Pancreas (tissue), 10 donors: ENCODE data around the gene HMGB1. TPM values are rescaled to one million over a fixed set of nuclear protein-coding genes. Genes with fewer than 3 reads are reported as not detected.

ENCODE experiments used
- ATAC-seq, 4 donors: fragments of 200-7000 bp; cut with Tn5 transposase; one replicate each; pipeline versions ENCODE4 v1.8.0 to v1.9.1; 2020; ENCODE audit warnings: mild to moderate bottlenecking in 4 of 4, moderate library complexity in 4 of 4
- DNase-seq, 6 donors: peaks; one replicate each; pipeline ENCODE4 v3.0.0-alpha.2; 2020
- FAIRE-seq: peaks from 2 replicates; lab custom pipeline; 2012; peaks lifted over from hg19 to GRCh38; lab: Jason Lieb, UNC
- H3K27ac ChIP-seq, 4 donors: fragments of 200-600 bp; sonication (generic); 1 replicate in 3 of 4; 2 replicates in 1 of 4; pipeline versions ENCODE4 v1.5.0 to v1.8.0; 2020
- H3K27me3 ChIP-seq, 4 donors: fragments of 200-600 bp; one replicate each; pipeline ENCODE4 v1.8.0; 2021
- H3K36me3 ChIP-seq, 3 donors: fragments of 200-600 bp; sonication (generic) in 1 of 3; one replicate each; pipeline versions ENCODE4 v1.5.0 to v1.8.0; 2020 to 2021
- H3K4me1 ChIP-seq, 3 donors: fragments of 200-600 bp; one replicate each; pipeline ENCODE4 v1.8.0; 2021
- H3K4me3 ChIP-seq, 4 donors: fragments of 200-600 bp; sonication (generic) in 2 of 4; one replicate each; pipeline versions ENCODE4 v1.5.0 to v1.8.0; 2020 to 2021
- H3K9me3 ChIP-seq, 4 donors: fragments of 200-600 bp; one replicate each; pipeline ENCODE4 v1.8.0; 2021
- WGBS, 2 donors: extraction: QIAGEN DNeasy Blood & Tissue Kit; methylation state at CpG; one replicate each; pipeline ENCODE4 v1.1.7; 2013; 5-methylcytosine and 5-hydroxymethylcytosine counted together
- intact Hi-C, 3 donors: fragments of 100-400 bp; cut with DNase I; formaldehyde crosslinking; loops; one replicate each; pipeline versions ENCODE4 v1.11.1 to v1.14.2; 2022
- polyA plus RNA-seq, 2 donors: library from polyadenylated mRNA; stranded (reverse); fragments of 200-250 nt; gene quantifications; one replicate each; pipeline ENCODE4 v1.2.3, GENCODE V29; 2013
- total RNA-seq, 6 donors: library from RNA; stranded (reverse); fragmentation: NEBNext Ultra II Directional in 4 of 6; extraction: Animal tissue kit (Norgen Biotek cat#: 25700) in 4 of 6; gene quantifications; one replicate each; pipeline versions ENCODE4 v1.2.1 to v1.2.4, GENCODE V29; 2021 to 2023
- TF ChIP-seq, protein P1 (sequence below), 4 donors: fragments of 200-600 bp; sonication (generic) in 3 of 4; IDR thresholded peaks; one replicate each; pipeline versions ENCODE4 v1.5.0 to v1.8.0; 2021; ENCODE audit warnings: antibody characterized with exemption in 4 of 4
- donor health status: healthy with polysubstance abuse.
- donor health status: DM: no; HTN: no; CAD: no; lungs with moderate emphysema.
- donor health status: DM: no; HTN: no; CAD: no.
- donor health status: control.
- donor health status: control.
- donor health status: Bipolar disorder and iron deficiency.
- donor health status: DM: yes; HTN: yes; CAD: no.
- donor health status: DM: no; HTN: no; CAD: no.
- donor health status: DM: no; HTN: no; CAD: no.
- donor health status: DM: yes; HTN: yes; CAD: no.

HMGB1 gene
- total and polyA plus RNA-seq, 8 donors, result 53.5 to 196 (median 97.5) TPM

DNA sequence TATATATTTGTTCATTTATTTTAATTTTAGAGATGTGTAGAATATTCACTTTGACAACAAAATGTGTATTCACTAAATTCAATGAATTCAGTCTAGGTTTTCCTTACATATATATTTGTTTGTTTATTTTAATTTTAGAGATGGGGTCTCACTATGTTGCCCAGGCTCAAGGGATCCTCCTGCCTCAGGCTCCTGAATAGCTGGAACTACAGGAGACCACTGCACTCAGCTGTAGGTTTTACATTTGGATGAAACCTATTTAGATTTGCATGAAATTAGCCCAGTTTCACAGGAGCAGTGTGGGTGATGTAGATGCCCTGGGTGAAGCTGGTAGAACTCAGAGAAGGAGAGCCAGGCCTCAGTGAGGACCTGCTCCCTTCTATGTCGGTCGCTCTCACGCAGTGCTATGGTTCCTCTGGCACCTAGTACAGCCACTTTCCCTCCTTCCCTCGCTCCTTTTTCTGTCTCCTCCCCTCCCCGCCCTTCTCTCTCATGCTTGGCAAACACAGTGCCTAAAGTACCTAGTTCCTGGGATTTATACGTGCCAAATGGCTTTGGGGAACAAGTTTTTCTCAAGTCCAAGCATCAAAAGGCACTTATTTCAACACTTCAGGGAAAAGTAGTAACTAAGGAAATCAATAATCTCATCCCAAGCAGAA, 14.7 kb upstream of the HMGB1 start:
- DNase-seq (peak in 2 of 6 donors; percentile 26 to 50), ATAC-seq (peak; percentile 84 to 90 (median 84))
- intact Hi-C loops, result no loop called here

DNA sequence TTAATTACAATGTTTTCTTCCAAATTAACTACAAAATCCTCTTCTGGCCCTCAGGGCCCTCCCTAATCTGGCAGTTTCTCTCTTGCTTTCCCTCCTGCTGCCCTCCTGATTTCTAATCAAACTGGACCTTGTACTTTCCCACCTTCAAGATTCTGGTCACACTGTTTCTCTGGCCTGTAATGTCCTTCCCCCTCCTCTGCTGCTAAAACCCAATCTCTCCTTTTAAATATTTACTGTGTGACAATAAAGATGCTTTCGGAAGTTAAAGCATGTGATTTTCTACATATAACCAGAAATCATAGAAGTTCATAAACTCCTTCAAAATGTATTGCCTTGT, 14.1 kb upstream of the HMGB1 start:
- WGBS, 2 donors, result 43 to 45% methylated on average over 1 of the region's 1 CpG
- peaks cover 6 to 10% (median 8%) of the 10 kb centered on the region in 3 donors for H3K4me1 ChIP-seq
- FAIRE-seq, result no peak
- peak overlapping the region in 1 of 4 donors; percentile 47 for H3K27ac ChIP-seq
- H3K27me3 ChIP-seq, result no peaks in the 10 kb centered on the region
- TF ChIP-seq, protein P1, sequence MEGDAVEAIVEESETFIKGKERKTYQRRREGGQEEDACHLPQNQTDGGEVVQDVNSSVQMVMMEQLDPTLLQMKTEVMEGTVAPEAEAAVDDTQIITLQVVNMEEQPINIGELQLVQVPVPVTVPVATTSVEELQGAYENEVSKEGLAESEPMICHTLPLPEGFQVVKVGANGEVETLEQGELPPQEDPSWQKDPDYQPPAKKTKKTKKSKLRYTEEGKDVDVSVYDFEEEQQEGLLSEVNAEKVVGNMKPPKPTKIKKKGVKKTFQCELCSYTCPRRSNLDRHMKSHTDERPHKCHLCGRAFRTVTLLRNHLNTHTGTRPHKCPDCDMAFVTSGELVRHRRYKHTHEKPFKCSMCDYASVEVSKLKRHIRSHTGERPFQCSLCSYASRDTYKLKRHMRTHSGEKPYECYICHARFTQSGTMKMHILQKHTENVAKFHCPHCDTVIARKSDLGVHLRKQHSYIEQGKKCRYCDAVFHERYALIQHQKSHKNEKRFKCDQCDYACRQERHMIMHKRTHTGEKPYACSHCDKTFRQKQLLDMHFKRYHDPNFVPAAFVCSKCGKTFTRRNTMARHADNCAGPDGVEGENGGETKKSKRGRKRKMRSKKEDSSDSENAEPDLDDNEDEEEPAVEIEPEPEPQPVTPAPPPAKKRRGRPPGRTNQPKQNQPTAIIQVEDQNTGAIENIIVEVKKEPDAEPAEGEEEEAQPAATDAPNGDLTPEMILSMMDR (IDR thresholded peaks at IDR 0.05), result no peak
- no peak for DNase-seq
- peak; percentile 29 to 79 (median 58) for ATAC-seq
- H3K9me3 ChIP-seq, result no peaks in the 10 kb centered on the region
- intact Hi-C loops, result no loop called here
- H3K36me3 ChIP-seq, result no peaks in the 10 kb centered on the region
- no peak overlapping the region for H3K4me3 ChIP-seq

More for the DNA sequence above, 14.7 kb upstream of the HMGB1 start:
- Histone ChIP-seq H3K4me1 (peaks cover 6 to 10% (median 8%) of the 10 kb centered on the region in 3 donors), H3K9me3 (no peaks in the 10 kb centered on the region), H3K27ac (peak overlapping the region in 2 of 4 donors; percentile 47 to 66), H3K36me3 (no peaks in the 10 kb centered on the region), H3K27me3 (no peaks in the 10 kb centered on the region), H3K4me3 (no peak overlapping the region)
- TF ChIP-seq, protein P1 (IDR thresholded peaks at IDR 0.05), result no peak
- WGBS, 2 donors, result 29 to 43% methylated on average over 6 of the region's 6 CpGs
- no peak for FAIRE-seq

DNA sequence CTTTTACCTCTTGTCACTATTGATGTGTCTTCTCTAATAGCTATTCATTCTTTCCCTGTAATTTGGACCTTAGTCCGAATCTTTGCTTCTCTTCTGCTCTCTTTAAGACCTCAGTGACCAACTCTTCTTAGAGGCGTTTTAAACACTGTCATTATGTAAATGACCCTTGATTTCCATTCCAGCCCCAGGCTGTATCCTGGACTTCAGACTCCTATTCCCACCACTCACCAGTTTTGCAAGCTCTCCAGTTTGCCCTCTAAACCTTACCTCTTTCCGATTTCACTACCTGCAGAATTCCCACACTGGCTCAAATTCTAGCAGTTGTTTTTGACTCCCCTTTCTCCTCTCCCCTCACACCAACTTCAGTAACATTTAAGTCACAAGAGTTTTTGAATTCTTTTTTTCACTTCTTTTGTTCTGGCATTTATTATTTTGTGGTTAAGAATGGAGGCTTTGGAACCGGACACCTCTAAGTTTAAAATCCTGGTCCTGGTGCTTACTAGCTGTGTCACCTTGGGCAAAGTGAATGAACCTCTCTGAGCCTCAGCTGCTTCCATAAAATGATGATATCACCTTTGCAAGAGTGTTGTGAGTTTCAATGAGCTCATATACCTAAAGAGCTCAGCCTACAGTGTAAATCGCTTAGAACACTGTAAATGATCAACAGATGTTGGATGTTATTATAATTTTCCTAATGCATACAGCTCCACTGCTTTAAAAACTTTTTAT, 13.6 kb upstream of the HMGB1 start:
- no peaks in the 10 kb centered on the region for H3K36me3 ChIP-seq
- H3K4me3 ChIP-seq, result no peak overlapping the region
- ATAC-seq (peak in 3 of 4 donors; percentile 32 to 56 (median 52)), DNase-seq (no peak), FAIRE-seq (no peak)
- 52 to 64% methylated on average over 5 of the region's 5 CpGs for WGBS, 2 donors
- intact Hi-C loops, result no loop called here
- H3K4me1 ChIP-seq, result peaks cover 6 to 10% (median 8%) of the 10 kb centered on the region in 3 donors
- H3K27me3 ChIP-seq, result no peaks in the 10 kb centered on the region
- TF ChIP-seq, protein P1 (IDR thresholded peaks at IDR 0.05), result no peak
- peak overlapping the region in 1 of 4 donors; percentile 47 for H3K27ac ChIP-seq
- no peaks in the 10 kb centered on the region for H3K9me3 ChIP-seq

- ATAC-seq (no peak), FAIRE-seq (no peak), DNase-seq (no peak)
- no peaks in the 10 kb centered on the region for H3K36me3 ChIP-seq
- H3K9me3 ChIP-seq, result no peaks in the 10 kb centered on the region
- TF ChIP-seq, protein P1 (IDR thresholded peaks at IDR 0.05), result no peak
- no peak overlapping the region for H3K27ac ChIP-seq
- no peaks in the 10 kb centered on the region for H3K27me3 ChIP-seq
- intact Hi-C loops, result no loop called here
- WGBS, 2 donors, result 54 to 70% methylated on average over 4 of the region's 4 CpGs
- H3K4me3 ChIP-seq, result no peak overlapping the region
- H3K4me1 ChIP-seq, result peaks cover 6 to 10% (median 8%) of the 10 kb centered on the region in 3 donors
These were observed 11.8 kb upstream of the HMGB1 start for GRCh38 chr13:30477346-30478195.
